Heart right ventricle (tissue), 16 donors: ENCODE data around the gene PRKAR2B. TPM values are rescaled to one million over a fixed set of nuclear protein-coding genes. Genes with fewer than 3 reads are reported as not detected.

Experiments
- ATAC-seq, 8 donors: fragments of 200-7000 bp; cut with Tn5 transposase; one replicate each; pipeline ENCODE4 v1.9.1; 2020; ENCODE audit warnings: mild to moderate bottlenecking in 8 of 8, moderate library complexity in 8 of 8, moderate number of reproducible peaks in 1 of 8
- DNase-seq, 2 donors: peaks; one replicate each; pipeline ENCODE4 v3.0.0-alpha.2; 2020
- H3K27ac ChIP-seq, 10 donors: fragments of 200-600 bp; sonication (generic) in 2 of 10; one replicate each; pipeline versions ENCODE4 v1.5.0 to v1.8.0; 2020 to 2022; ENCODE audit warnings: mild to moderate bottlenecking in 3 of 10
- H3K27me3 ChIP-seq, 7 donors: fragments of 200-600 bp; one replicate each; pipeline ENCODE4 v1.8.0; 2021 to 2022; ENCODE audit warnings: mild to moderate bottlenecking in 2 of 7
- H3K36me3 ChIP-seq, 9 donors: fragments of 200-600 bp; sonication (generic) in 1 of 9; one replicate each; pipeline versions ENCODE4 v1.5.0 to v1.8.0; 2020 to 2022; ENCODE audit warnings: mild to moderate bottlenecking in 2 of 9
- H3K4me1 ChIP-seq, 9 donors: fragments of 200-600 bp; sonication (generic) in 1 of 9; one replicate each; pipeline versions ENCODE4 v1.5.0 to v1.8.0; 2020 to 2022; ENCODE audit warnings: mild to moderate bottlenecking in 4 of 9
- H3K4me3 ChIP-seq, 10 donors: fragments of 200-600 bp; sonication (generic) in 2 of 10; one replicate each; pipeline versions ENCODE4 v1.5.0 to v1.8.0; 2020 to 2022; ENCODE audit warnings: mild to moderate bottlenecking in 7 of 10, moderate library complexity in 2 of 10
- H3K9me3 ChIP-seq, 11 donors: fragments of 200-600 bp in 10 of 11; sonication (generic) in 2 of 11; one replicate each; pipeline versions ENCODE4 v1.5.0 to v1.8.0; 2013 to 2022; ENCODE audit warnings: mild to moderate bottlenecking in 2 of 11, control low read depth in 1 of 11, moderate library complexity in 1 of 11
- WGBS, 2 donors: extraction: QIAGEN DNeasy Blood & Tissue Kit; methylation state at CpG; one replicate each; pipeline ENCODE4 v1.1.7; 2013; ENCODE audit warnings: inconsistent platforms in 1 of 2; 5-methylcytosine and 5-hydroxymethylcytosine counted together
- intact Hi-C, 10 donors: fragments of 100-400 bp; cut with DNase I; formaldehyde crosslinking; loops; one replicate each; pipeline versions ENCODE4 v1.11.1 to v1.14.2; 2022
- polyA plus RNA-seq, 2 donors: library from polyadenylated mRNA; stranded (reverse); fragments of 200-250 nt; gene quantifications; one replicate each; pipeline ENCODE4 v1.2.3, GENCODE V29; 2013
- total RNA-seq, 10 donors: library from RNA; stranded (reverse); fragmentation: NEBNext Ultra II Directional in 3 of 10; extraction: Animal tissue kit (Norgen Biotek cat#: 25700) in 3 of 10; gene quantifications; one replicate each; pipeline versions ENCODE4 v1.2.1 to v1.2.4, GENCODE V29; 2021 to 2023
- TF ChIP-seq, protein P1 (sequence below), 9 donors: fragments of 200-600 bp; sonication (generic) in 2 of 9; IDR thresholded peaks; one replicate each; pipeline versions ENCODE4 v1.5.0 to v1.8.0; 2021 to 2022; ENCODE audit warnings: antibody characterized with exemption in 9 of 9, mild to moderate bottlenecking in 5 of 9, moderate library complexity in 1 of 9
- donor health status: Arrhythmogenic right ventricular cardiomyopathy.
- donor health status: ischemic (EF 13 %, LVEDD 7.1; RV severe dilation, severe dysfunction).
- donor health status: healthy with polysubstance abuse.
- donor health status: DM: no; HTN: yes; CAD: no.
- donor health status: DM: no; HTN: no; CAD: no.
- donor health status: ischemic (EF 25% LVEDD 6.9; RV normal size, moderate dysfunction).
- donor health status: ischemic (EF 25% LVEDD 5.7; RV mildly dilated, moderate dysfunction).
- donor health status: healthy.
- donor health status: DM: yes; HTN: yes; CAD: no.
- donor health status: Ischemic cardiomyopathy.
- donor health status: ischemic (EF 35%, LVEDD 5.7; RV mildly dilated, moderate dysfunction).
- donor health status: nonischemic (EF 11% LVEDD 7.7; RV severe dilation, severe dysfunction).
- donor health status: DM: yes; HTN: yes; CAD: no.
- donor health status: PGD.
- donor health status: ischemic (EF 29% LVEDD 5.4; RV normal size, mild dysfunction).
- donor health status: nonischemic (EF 23%, LVEDD 6.1; RV moderate dilation, normal function).

Gene PRKAR2B
- total and polyA plus RNA-seq, 12 donors: 5.4 to 42.5 (median 24.6) TPM

DNA sequence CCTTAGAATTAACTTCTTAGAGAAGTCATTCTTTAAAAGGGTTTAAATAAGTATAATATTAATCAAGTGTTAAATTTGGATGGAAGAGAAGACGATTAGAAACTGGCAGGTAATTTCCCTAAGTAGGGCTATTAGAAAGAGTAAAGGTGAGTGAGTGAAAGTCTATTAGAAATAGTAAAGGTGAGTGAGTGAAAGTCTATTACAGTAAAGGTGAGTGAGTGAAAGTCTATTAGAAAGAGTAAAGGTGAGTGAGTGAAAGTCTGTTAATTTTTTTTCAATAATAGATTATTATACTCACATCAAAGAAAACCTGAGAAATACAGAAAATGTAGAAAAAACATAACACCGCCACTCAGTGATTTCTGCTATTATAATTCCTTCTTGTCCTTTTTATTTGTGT, 113.5 kb downstream of the PRKAR2B start:
- Histone ChIP-seq H3K27me3 (no peaks in the 10 kb centered on the region), H3K4me3 (no peak overlapping the region), H3K36me3 (peaks cover 0 to 16% (median 0%) of the 10 kb centered on the region in 9 donors), H3K4me1 (no peaks in the 10 kb centered on the region), H3K9me3 (no peaks in the 10 kb centered on the region), H3K27ac (no peak overlapping the region)
- ATAC-seq (no peak), DNase-seq (no peak)
- intact Hi-C loops: no loop called here
- TF ChIP-seq, protein P1, sequence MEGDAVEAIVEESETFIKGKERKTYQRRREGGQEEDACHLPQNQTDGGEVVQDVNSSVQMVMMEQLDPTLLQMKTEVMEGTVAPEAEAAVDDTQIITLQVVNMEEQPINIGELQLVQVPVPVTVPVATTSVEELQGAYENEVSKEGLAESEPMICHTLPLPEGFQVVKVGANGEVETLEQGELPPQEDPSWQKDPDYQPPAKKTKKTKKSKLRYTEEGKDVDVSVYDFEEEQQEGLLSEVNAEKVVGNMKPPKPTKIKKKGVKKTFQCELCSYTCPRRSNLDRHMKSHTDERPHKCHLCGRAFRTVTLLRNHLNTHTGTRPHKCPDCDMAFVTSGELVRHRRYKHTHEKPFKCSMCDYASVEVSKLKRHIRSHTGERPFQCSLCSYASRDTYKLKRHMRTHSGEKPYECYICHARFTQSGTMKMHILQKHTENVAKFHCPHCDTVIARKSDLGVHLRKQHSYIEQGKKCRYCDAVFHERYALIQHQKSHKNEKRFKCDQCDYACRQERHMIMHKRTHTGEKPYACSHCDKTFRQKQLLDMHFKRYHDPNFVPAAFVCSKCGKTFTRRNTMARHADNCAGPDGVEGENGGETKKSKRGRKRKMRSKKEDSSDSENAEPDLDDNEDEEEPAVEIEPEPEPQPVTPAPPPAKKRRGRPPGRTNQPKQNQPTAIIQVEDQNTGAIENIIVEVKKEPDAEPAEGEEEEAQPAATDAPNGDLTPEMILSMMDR (IDR thresholded peaks at IDR 0.05): no peak
- 92 to 93% methylated on average over 2 of the region's 2 CpGs for WGBS, 2 donors

DNA sequence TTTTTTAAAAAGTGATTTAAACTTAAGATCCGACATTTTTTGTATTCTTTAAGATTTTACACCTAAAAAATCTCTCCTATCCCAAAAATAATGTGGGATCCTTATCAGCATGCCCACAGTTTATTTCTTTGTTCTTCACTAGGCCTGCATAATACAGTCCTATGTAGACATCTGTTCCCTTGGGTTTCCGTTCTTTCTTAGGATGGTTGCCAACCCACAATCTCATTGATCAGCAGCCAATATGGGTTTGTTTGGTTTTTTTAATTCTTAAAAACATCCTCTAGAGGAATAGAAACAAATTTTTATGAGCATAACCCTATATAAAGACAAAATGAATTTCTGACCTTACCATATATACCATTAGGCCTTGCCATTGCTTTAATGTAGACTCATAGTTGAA, 115.9 kb downstream of the PRKAR2B start:
- Histone ChIP-seq H3K27me3 (no peaks in the 10 kb centered on the region), H3K4me3 (no peak overlapping the region), H3K9me3 (no peaks in the 10 kb centered on the region), H3K4me1 (no peaks in the 10 kb centered on the region), H3K36me3 (peaks cover 0 to 16% (median 0%) of the 10 kb centered on the region in 9 donors), H3K27ac (no peak overlapping the region)
- DNase-seq: no peak
- intact Hi-C loops: no loop called here
- 74 to 85% methylated on average over 2 of the region's 2 CpGs for WGBS, 2 donors
- no peak for ATAC-seq
- TF ChIP-seq, protein P1 (IDR thresholded peaks at IDR 0.05): no peak

DNA sequence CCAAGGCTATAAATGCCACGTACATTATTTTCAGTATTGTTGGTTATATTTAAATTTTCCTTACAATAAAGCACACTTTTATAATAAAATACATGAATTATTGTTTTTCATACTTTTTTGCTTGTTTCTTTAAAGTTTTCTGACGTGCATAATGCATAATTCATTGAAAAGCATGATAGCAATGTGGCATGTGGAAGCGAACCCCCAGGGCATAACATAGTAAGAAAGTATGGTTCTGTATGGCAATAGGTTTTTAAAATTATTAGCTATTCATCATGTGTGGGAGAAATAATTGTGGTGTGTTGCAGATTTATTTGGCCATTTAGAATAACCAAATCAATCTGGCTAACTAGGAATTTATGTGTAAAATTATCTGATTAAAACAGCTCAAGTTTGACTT, 116.9 kb downstream of the PRKAR2B start:
- DNase-seq (no peak), ATAC-seq (no peak)
- no peak overlapping the region for H3K4me3 ChIP-seq
- intact Hi-C loops: no loop called here
- WGBS, 2 donors: 91% methylated on average over 3 of the region's 3 CpGs
- peaks cover 0 to 16% (median 0%) of the 10 kb centered on the region in 9 donors for H3K36me3 ChIP-seq
- no peaks in the 10 kb centered on the region for H3K27me3 ChIP-seq
- H3K4me1 ChIP-seq: peaks cover 0 to under 1% (median 0%) of the 10 kb centered on the region in 9 donors
- no peak overlapping the region for H3K27ac ChIP-seq
- TF ChIP-seq, protein P1 (IDR thresholded peaks at IDR 0.05): no peak
- H3K9me3 ChIP-seq: no peaks in the 10 kb centered on the region

DNA sequence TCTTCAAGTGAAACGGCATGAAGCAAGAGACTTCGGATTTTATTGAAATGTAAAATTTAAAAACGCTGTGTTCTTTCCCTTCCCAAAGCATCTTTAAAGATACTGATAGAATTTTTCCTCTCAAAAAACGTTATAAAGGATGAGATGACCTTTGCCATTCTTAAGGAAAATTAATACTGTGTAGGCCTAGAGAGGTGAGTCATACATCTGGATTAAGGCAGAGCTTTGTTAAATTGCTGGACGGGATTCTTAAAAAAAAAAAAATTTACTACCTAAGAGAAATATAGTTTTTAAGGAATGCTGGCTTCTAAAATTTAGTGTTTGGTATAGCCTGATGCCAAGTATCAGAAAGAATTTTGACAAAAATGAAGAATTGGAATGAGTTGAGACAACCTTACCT, 118.0 kb downstream of the PRKAR2B start:
- intact Hi-C loops: no loop called here
- TF ChIP-seq, protein P1 (IDR thresholded peaks at IDR 0.05): no peak
- peaks cover 0 to 11% (median 5%) of the 10 kb centered on the region in 9 donors for H3K4me1 ChIP-seq
- no peak overlapping the region for H3K27ac ChIP-seq
- WGBS, 2 donors: 82 to 88% methylated on average over 5 of the region's 5 CpGs
- no peak for DNase-seq
- ATAC-seq: no peak
- no peak overlapping the region for H3K4me3 ChIP-seq
- no peaks in the 10 kb centered on the region for H3K9me3 ChIP-seq
- H3K36me3 ChIP-seq: peaks cover 0 to 8% (median 0%) of the 10 kb centered on the region in 9 donors
- no peaks in the 10 kb centered on the region for H3K27me3 ChIP-seq
